ENCODE data around the gene CCDC17. TPM values are rescaled to one million over a fixed set of nuclear protein-coding genes. Genes with fewer than 3 reads are reported as not detected.

Gene CCDC17
- total and polyA plus RNA-seq, 2 experiments from 2014 or later = 0.57 to 2.2 TPM

GRCh38 chr1:45643321-45643720 is 19.5 kb upstream of the CCDC17 start (continued):
- no peak for TF ChIP-seq ETS1 (IDR thresholded peaks at IDR 0.05)
- no peak for TF ChIP-seq POLR2AphosphoS5 (IDR thresholded peaks at IDR 0.05; ENCODE audit: low read depth)

GRCh38 chr1:45640293-45640692 is 16.4 kb upstream of the CCDC17 start:
- H3F3A ChIP-seq (replicated peaks; ENCODE audit: low read depth) = 0 out of 2 replicates have a peak, but pooled peaks cover 3% of the 10 kb centered on the region
- Mint-ChIP-seq H3K27ac (no peak overlapping the region), H3K9me3 (no peaks in the 10 kb centered on the region; the same call in 2 of the 3 replicates), H3K36me3 (ENCODE audit: low read depth) (peaks cover 34% of the 10 kb centered on the region), H3K27me3 (ENCODE audit: insufficient read depth, low read depth, poor library complexity) (no peaks in the 10 kb centered on the region), H3K4me3 (no peak overlapping the region), H3K4me1 (no peaks in the 10 kb centered on the region)
- peaks cover 4% of the 10 kb centered on the region for H4K20me1 ChIP-seq (replicated peaks; ENCODE audit: insufficient read depth)
- peaks cover 63% of the 10 kb centered on the region for H3K36me3 ChIP-seq (ENCODE audit: insufficient read depth)
- TF ChIP-seq ZNF331 (CRISPR knock-in tag; IDR thresholded peaks at IDR 0.05; ENCODE audit: low read depth) (no peak), STAT1 (IDR thresholded peaks at IDR 0.05; ENCODE audit: unreplicated experiment) (no peak), ETS1 (IDR thresholded peaks at IDR 0.05) (no peak), CTCF (conservative IDR thresholded peaks at IDR 0.05; ENCODE audit: low read depth in 2 of 2) (no peak), NANOG (IDR thresholded peaks at IDR 0.05; ENCODE audit: borderline replicate concordance) (no peak), REST (IDR thresholded peaks at IDR 0.05; ENCODE audit: unreplicated experiment) (no peak), ZNF462 (CRISPR knock-in tag; IDR thresholded peaks at IDR 0.05) (no peak), ZNF114 (CRISPR knock-in tag; IDR thresholded peaks at IDR 0.05) (no peak)
- no peak overlapping the region for H3K4me3 ChIP-seq
- DNase-seq (ENCODE audit: low spot score) (no peak), ATAC-seq (no peak)
- H3K27ac ChIP-seq (ENCODE audit: low read depth) = no peak overlapping the region
- no peaks in the 10 kb centered on the region for H3K9me2 ChIP-seq (ENCODE audit: insufficient read depth)
- no peak overlapping the region for H3K4me2 ChIP-seq
- no peak overlapping the region for H2AFZ ChIP-seq
- H3K79me2 ChIP-seq (replicated peaks; ENCODE audit: insufficient read depth) = peaks cover 3% of the 10 kb centered on the region
- no peaks in the 10 kb centered on the region for H3K4me1 ChIP-seq (ENCODE audit: insufficient read depth)
- H3K27me3 ChIP-seq (ENCODE audit: insufficient read depth) = no peaks in the 10 kb centered on the region

Measured in GM23338 (cell line).